ENCODE results near the gene RFX4. TPM values are rescaled to one million over a fixed set of nuclear protein-coding genes. Genes with fewer than 3 reads are reported as not detected.
"Not testable (repeated sequence)": the region's sequence is repeated elsewhere in the genome, so short reads cannot be mapped to it uniquely, and the experiment has no call there.

Gene RFX4
- polyA plus RNA-seq, 12 donors = 0.07 to 0.57 (median 0.25) TPM; not detected in 4

- DNase-seq = no peak
Observed at GRCh38 chr12:106588771-106589170, 6.0 kb downstream of the RFX4 start.

GRCh38 chr12:106590601-106591000, 7.8 kb downstream of the RFX4 start:
- no peak for DNase-seq

DNA sequence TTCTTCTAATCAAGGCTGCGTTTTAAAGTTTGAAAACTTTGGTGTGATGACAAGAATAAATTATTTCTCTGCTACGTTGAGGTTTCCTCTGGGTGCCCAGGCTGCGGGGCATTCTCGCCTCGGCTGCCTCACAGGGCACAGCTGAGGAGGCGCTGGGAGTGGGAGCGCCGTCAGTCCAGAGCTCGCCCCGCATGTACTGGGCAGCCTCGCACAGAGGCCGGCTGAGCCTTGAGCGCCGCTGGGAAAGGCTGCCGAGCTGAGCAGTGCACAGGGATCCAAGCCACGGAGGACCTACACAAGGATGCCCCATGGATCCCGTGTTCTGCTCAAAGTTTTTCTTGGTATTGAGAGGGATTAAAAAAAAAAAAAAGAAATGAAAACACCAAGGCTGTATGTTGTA, 11.6 kb downstream of the RFX4 start:
- no peak for DNase-seq

DNA sequence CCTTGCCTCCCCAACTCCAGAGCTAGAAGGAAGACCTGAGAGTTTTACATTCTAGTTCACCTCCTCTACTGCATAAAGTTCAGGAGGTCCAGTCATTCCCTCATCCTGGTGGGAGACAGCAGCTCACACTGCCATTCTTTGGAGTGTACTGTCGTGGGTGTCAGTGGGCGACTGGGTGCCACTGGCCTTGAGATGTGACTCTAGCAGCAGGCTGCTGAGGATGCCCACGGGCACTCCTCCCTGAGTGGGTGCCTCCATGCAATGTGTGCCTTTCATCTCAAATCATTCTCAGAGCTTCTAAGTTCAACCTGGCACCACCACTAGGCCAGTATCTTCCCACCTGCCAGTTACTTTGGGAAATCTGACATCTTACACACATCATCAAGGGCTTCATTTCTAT, 12.5 kb downstream of the RFX4 start:
- DNase-seq = no peak

DNA sequence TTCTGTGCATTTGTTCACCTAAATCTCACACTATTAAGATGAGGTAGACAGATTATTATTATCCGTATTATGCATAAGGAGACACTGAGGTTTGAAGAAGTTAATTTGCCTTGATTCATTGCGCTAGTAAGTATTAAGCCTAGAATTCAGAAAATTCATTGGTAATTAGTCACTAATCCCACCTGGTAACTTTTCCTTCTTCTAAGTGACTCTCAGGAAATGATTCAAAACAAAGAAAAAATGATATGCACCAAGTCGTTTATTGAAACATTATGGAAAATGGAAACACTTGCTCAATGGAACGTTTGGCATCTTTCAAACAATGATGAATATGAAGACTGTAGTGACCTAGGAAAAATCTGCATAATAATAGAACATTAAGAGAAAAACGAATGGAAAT, 15.2 kb downstream of the RFX4 start:
- DNase-seq = no peak

DNA sequence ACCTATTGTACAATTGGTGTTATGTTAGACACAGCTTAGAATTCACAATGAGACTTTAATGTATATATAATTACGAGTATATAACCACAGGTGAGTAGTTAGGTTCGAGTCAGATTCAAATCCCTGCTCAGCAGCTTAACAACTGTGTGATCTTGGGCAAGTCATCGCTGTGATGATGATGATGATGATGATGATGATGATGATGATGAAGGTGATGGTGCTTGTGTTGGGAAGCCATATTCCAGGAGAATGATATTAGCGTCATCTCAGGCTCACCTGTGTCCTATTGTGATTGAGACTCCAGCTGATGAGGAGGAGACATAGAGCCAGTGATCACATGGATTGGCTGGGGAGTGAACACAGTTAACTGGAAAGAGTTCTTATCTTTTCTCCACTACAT, 16.5 kb downstream of the RFX4 start:
- DNase-seq = no peak

DNA sequence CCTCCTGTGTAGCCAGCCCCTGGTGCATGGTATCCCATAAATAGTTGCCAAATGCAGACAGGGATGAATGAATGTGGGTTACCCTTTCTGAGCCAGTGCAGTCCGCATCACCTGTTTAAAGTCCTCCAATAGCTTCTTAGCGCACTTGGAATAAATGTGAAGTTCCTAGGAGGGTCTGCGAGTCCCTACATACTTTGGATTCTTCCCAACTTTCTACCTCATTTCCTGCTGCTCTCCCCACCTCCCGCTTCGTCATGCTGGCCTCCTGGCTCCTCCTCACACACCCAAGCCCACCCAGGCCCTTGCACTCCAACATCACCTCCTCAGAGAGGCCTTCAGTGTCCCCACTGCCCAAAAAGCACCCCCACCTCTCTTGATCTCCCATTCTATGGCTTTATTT, 17.7 kb downstream of the RFX4 start:
- DNase-seq = no peak

GRCh38 chr12:106601031-106601430, 18.2 kb downstream of the RFX4 start:
- no peak for DNase-seq

DNA sequence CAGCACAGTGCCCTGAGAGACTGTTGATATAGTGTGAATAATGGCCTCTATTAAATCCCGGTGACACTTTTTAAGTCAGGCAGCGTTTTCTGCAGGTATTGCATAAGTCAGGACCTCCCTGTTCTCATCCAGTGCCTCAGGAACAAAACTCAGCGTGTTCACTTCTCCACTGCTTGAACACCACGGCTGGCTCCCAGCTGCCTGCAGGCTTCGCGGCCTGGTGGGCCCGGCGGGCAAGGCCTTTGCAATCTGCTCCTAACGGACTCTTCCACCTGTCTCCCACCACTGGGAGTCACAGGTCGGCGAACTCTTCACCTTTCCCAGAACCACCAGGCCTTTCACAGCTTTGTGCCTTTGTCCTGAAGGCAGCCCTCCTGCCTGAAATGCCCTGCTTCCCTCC, 18.7 kb downstream of the RFX4 start:
- DNase-seq = no peak

DNA sequence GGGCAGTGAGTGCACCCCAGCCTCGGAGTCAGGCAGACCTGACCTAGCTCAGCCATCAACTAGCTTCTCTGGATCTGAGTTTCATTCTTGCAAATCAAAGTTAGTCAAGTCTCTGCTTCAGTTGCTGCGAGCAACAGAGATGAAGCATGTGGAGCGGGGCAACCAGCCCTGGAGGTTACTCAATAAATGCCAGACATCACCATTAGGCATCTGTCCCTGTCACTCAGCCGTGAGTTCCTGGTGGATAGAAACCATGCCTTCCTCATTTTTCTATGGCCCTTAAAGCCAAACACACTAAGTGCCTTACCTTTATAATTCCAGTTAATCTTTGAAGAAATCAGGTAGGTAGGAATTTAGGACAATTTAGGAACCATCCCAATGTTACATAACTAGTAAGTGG, 19.3 kb downstream of the RFX4 start:
- DNase-seq = no peak

DNA sequence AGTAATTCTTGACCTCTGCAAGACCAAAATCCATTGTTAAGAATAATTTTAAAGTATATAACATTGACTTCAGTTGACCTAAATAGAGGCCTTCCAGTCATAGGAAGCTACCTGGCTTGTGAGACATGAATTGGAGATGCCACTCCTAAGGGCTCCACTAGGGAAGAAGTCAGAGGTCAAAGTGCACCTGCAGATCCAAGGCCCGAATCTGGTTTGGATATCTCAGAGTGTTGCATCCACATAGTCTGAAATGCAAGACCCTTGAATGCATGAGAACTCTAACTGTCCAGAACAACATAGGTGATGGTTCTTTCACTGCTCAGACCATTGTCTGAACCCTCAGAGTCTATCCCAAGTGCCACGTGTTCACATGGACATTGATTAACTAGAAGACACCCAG, 22.4 kb downstream of the RFX4 start:
- DNase-seq = no peak

GRCh38 chr12:106620588-106620987, 37.8 kb downstream of the RFX4 start:
- DNase-seq = not testable (repeated sequence)

GRCh38 chr12:106625976-106626375, 43.2 kb downstream of the RFX4 start:
- DNase-seq = no peak

- no peak for DNase-seq
Observed at GRCh38 chr12:106629797-106630659, 47.2 kb downstream of the RFX4 start.

DNA sequence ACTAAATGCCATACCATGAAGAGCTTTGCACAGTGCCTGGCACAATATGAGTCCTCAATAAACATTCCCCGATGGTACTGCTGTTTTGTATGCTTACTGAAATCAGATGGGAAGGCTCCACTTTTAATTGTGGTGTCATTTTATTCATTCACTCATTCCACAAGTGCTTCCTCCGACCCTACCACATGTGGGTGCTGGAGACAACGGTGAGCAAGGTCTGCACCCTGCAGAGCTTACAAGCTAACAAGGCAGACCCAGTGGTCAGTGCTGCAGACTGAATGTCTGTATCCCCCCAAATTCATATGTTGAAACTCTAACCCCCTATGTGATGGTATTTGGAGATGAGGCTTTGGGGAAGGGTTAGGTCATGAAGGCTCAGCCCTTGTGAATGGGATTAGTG, 48.3 kb downstream of the RFX4 start:
- no peak for DNase-seq

- no peak for DNase-seq
Observed at GRCh38 chr12:106631797-106632196, 49.0 kb downstream of the RFX4 start.

DNA sequence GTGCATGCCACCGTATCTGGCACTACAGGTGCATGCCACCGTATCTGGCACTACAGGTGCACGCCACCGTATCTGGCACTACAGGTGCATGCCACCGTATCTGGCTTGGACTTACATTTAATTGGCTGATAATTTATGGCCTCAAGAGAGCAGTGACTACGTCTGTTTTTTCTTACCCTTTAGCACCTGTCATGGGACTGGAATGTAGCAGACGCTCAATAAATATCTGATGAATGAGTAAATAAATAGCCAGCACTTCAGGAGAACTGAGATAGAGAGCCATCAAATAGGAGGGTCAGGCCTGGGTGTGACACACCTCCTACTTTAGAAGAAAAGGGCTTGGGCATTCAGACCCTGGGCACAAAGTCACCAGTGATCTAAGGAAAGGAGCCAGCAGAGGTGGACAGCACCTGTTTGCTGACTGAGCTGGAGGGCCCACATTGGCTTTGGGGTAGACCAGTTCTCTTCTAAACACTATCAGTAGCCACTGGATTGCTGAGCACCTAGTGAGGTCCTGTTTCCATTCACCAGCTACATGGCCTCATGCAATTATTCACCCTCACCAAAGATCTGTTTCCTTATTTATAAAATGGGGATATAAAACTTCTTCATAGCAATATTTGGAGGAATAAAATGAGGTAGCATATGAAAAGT, 50.1 kb downstream of the RFX4 start:
- no peak for DNase-seq

GRCh38 chr12:106633451-106633823, 50.6 kb downstream of the RFX4 start:
- DNase-seq = no peak

GRCh38 chr12:106634206-106634605, 51.4 kb downstream of the RFX4 start:
- no peak for DNase-seq

- no peak for DNase-seq
Observed at GRCh38 chr12:106643000-106643399, 60.2 kb downstream of the RFX4 start.

DNA sequence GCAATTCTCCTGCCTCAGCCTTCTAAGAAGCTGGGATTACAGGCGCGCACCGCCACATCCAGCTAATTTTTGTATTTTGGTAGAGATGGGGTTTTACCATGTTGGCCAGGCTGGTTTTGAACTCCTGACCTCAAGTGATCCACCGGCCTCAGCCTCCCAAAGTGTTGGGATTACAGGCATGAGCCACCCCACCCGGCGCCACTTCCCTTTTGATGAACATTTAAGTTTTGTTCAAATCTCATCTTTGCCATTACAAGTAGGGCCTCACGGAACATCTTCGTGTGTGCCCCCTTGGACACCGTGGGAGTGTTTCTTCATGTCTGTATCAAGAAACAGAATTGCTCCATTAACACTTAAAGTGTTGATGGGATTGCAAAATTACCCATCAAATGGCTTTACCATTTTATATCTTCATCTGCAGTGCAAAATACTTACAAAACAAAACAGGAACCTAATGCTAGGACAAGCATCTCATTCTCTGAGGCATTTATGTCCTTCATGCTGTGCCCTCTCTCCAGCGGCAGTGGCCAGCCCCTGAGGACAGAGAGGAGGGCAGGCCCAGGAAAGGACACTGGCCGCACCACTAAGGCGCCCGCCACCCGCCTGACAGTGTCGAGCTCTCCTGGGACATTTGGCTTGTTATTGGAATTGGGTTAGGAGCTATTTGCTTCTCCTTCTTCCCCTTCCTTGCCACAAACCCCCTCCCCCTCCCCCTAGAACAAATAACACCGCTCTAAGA, 61.7 kb downstream of the RFX4 start:
- DNase-seq = no peak

DNA sequence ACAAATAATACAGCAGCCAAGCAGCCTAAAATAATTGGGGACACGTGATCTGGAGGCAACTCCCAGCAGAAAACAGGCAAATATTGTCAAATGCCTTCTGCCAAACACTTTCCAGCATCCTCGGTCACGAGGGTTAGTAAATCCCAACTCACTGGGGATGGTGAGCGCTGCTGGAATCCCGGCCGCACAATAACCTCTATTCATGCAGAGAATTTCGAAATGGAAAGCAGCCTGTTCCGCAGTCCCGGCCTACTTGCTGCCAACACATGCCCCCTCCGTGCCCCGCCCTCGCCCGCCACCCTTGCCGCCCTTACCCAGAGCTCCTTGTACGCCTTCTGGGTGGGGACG, 62.2 kb downstream of the RFX4 start:
- peak; percentile 25 for DNase-seq

Data from muscle of arm (tissue), 12 donors.